Measurements from ENCODE around the gene CGA. TPM values are rescaled to one million over a fixed set of nuclear protein-coding genes. Genes with fewer than 3 reads are reported as not detected.

CGA gene
- total RNA-seq, 5 donors from 2014 or later (not counting 1 experiment from before 2014, with no cell fraction given) = not detected

GRCh38 chr6:87045521-87046075 is 49.3 kb downstream of the CGA start:
- ChIA-PET POLR2A (no interaction called here), CTCF (interaction anchor here in 1 of 2 donors (1.3 kb wide), 1 partner anchor 33 kb away, joined by 3 read pairs; no protein-coding TSS in a partner anchor)
- no peak for ATAC-seq (replicated peaks in 1 of 4)

GRCh38 chr6:87040729-87041128 is 54.2 kb downstream of the CGA start:
- H3K9me3 Mint-ChIP-seq = peaks cover 0 to 5% (median 5%) of the 10 kb centered on the region in 3 donors
- Histone ChIP-seq H3K27ac (ENCODE audit: low read length) (no peak overlapping the region), H3K27me3 (replicated peaks in 1 of 2; ENCODE audit: control insufficient read depth in 2 of 2, extremely low read depth in 1 of 2, insufficient read depth in 2 of 2, low read length in 1 of 2) (peaks cover 0 to 4% of the 10 kb centered on the region in 2 experiments), H3K36me3 (ENCODE audit: control insufficient read depth in 2 of 2, extremely low read depth in 1 of 2, insufficient read depth in 1 of 2, low read length in 1 of 2) (no peaks in the 10 kb centered on the region), H3K4me3 (ENCODE audit: control insufficient read depth in 1 of 2, extremely low read depth in 1 of 2, low read length in 1 of 2) (no peak overlapping the region), H3K4me1 (ENCODE audit: control insufficient read depth in 1 of 2, extremely low read depth in 1 of 2, insufficient read depth in 2 of 2, low read length in 2 of 2) (no peaks in the 10 kb centered on the region), H3K9me3 (no peaks in the 10 kb centered on the region)
- no peaks in the 10 kb centered on the region for H3K4me1 Mint-ChIP-seq
- ATAC-seq (replicated peaks in 1 of 4) (no peak), DNase-seq (no peak)
- WGBS (ENCODE audit: insufficient coverage) = 85% methylated on average over 3 of the region's 4 CpGs
- no peaks in the 10 kb centered on the region for H3K36me3 Mint-ChIP-seq
- H3K27me3 Mint-ChIP-seq = peaks cover 20 to 33% of the 10 kb centered on the region in 2 donors
- H3K4me3 Mint-ChIP-seq = no peak overlapping the region
- no peak overlapping the region for H3K27ac Mint-ChIP-seq
- ChIA-PET CTCF (interaction anchor here in 1 of 2 donors (0.9 kb wide), 1 partner anchor 1747 kb away, joined by 3 read pairs; no protein-coding TSS in a partner anchor), POLR2A (no interaction called here)

More at GRCh38 chr6:87045521-87046075, 49.3 kb downstream of the CGA start:
- Histone ChIP-seq H3K27me3 (replicated peaks in 1 of 2; ENCODE audit: control insufficient read depth in 2 of 2, extremely low read depth in 1 of 2, insufficient read depth in 2 of 2, low read length in 1 of 2) (no peaks in the 10 kb centered on the region), H3K27ac (ENCODE audit: low read length) (no peak overlapping the region), H3K36me3 (ENCODE audit: control insufficient read depth in 2 of 2, extremely low read depth in 1 of 2, insufficient read depth in 1 of 2, low read length in 1 of 2) (no peaks in the 10 kb centered on the region), H3K4me1 (ENCODE audit: control insufficient read depth in 1 of 2, extremely low read depth in 1 of 2, insufficient read depth in 2 of 2, low read length in 2 of 2) (no peaks in the 10 kb centered on the region), H3K9me3 (no peaks in the 10 kb centered on the region), H3K4me3 (ENCODE audit: control insufficient read depth in 1 of 2, extremely low read depth in 1 of 2, low read length in 1 of 2) (no peak overlapping the region)
- Mint-ChIP-seq H3K9me3 (no peaks in the 10 kb centered on the region), H3K27me3 (peaks cover 22 to 28% of the 10 kb centered on the region in 2 donors), H3K27ac (no peak overlapping the region), H3K4me3 (no peak overlapping the region), H3K4me1 (no peaks in the 10 kb centered on the region), H3K36me3 (no peaks in the 10 kb centered on the region)
- peak in 1 of 35 experiments; percentile 2 for DNase-seq
- WGBS (ENCODE audit: insufficient coverage) = 47% methylated on average over 4 of the region's 5 CpGs

Other genes starting within 250 kb of the CGA start
- not detected for gene HTR1E, start 157.6 kb downstream of the CGA start, total RNA-seq
- gene ZNF292, start 60.5 kb upstream of the CGA start, total RNA-seq = 10 to 100 TPM; 57.7 to 81.5 (median 66.1) TPM
- gene SMIM8, start 227.5 kb upstream of the CGA start, total RNA-seq = 10 to 100 TPM in 3 of 5 donors, 1 to 10 TPM in 2; 8.6 to 12.4 (median 11.0) TPM
- under 1 TPM in 1 of 5 donors, not detected in 4; 0.10 TPM for gene GJB7, start 234.2 kb upstream of the CGA start, total RNA-seq
- 1 to 10 TPM; 2.6 to 4.5 (median 3.3) TPM for gene C6orf163, start 249.7 kb upstream of the CGA start, total RNA-seq